HG03342 (cell line): ENCODE measurements around the gene ZBTB7C.

Source experiments
- ATAC-seq: cut with Tn5 transposase; IDR thresholded peaks from one replicate; pipeline ENCODE4 v1.9.1; 2021; ENCODE audit warnings: mild to moderate bottlenecking, moderate library complexity; ENCODE audit not compliant: unreplicated experiment

The ZBTB7C gene

DNA sequence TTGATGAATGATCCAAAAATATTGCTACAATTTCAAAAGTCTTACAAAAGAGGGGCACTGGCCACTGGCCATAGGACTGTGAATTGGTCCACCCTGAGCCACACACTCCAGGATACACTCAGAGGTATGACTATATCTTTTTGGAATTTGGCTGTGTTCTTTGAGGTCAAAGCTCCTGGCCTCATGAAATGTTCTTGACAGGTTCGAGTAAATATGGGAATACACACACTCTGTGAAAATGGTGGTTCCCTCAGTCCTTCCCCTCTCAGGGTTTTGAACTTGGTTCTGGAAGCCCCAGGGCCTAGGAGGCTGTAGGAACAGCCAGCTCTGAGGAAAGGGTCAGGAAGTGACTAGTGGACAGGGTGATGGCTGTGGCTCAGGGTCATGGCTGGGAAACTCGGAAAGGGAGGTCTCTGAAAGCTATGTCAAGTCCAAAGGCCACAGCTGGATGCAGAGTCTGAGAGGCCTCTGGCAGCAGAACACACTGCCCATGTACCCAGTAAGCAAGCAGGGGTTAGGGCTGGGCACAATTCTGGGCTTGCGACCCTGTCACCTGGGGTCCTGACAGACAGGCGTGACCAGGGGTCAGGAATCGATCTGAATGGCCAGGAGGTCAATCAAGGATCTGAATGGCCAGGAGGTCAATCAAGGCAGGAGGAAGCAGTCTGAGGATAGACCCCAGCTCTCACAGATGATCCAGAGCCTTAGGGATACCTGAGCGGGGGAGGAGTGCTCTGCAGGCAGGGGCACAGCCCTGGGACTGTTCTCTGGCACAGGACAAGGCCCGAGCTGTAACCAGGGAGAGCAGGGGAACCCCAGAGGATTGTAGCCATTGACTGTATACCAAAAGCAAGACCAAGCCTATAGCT, 255.3 kb downstream of the ZBTB7C start:
- ATAC-seq = no peak

DNA sequence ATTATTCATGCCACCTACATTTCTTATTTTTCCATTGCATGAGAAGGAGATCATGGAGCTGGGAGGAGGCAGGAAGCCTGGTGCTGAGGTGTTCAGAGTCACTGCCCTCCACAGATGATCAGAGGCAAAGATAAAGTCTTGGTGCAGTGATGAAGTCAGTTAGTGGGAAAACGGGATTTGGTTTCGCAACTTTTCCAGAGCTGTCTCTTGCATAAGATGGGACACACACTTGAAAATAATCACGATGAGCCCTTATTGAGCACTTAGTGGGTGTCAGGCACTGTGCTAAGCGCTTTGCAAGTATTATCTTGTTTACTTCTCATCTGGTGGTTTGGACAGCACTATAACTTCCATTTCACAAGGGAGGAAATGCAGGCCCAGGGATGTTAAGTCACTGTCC, 256.6 kb downstream of the ZBTB7C start:
- no peak for ATAC-seq

DNA sequence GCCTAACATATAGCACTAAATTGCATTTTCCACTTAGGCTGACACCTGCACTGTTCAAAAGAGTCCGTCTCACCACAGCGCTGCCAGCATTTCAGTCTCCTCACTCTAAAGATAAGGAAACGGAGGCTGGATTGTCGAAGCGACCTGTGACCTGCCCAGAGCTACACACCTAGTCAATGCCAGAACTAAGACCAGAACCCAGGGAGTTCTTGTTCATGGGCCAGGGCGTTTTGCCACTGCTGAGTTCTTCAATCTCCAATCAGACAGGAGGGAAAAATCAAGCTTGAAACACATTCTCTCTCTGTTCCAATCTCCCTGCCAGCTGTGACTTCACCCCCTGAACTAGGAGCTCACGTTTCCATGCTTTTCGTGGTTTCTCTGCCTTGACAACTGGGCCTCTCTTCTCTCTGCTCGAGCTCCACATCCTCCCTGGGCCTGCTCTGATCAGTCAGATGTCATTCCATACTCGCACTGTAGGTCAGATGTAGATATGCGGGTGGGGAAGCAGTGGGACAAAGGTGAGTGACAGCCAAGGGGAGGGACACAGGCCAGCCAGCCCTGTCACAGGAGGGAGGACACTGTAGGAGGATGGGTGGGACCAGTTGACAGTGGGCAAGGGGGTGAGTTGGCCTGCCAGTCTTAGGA, 257.6 kb downstream of the ZBTB7C start:
- no peak for ATAC-seq

DNA sequence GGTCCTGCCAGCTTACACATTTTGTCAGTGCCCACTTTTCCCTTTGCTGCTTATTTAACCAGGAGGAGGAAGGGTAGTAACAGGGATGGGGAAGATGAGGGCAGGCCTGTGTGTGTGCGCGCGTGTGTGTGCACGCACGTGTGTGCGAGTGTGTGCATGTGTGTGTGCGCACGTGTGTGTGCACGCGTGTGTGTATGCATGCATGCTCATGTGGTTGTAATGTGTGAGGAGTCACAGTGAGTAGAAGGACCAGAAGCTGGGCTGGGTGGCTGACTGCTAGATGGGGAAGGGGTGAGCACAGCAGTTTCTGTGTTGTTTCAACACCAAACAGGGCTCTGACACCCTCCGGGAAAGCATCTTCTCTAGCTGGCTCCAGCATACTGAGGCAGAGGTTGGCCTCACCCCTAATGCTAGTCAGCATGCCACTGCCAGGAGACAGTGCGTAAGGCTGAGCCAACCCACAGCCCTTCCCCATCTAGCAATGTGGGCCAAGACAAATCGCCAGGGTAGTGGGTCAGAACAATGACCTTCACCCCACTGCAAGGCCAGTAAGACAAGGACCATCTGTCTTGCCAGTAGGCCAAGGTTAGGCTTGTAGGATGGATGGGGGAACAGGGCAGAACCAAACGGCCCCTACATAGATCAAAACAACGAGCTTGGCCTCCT, 260.0 kb downstream of the ZBTB7C start:
- ATAC-seq = no peak

DNA sequence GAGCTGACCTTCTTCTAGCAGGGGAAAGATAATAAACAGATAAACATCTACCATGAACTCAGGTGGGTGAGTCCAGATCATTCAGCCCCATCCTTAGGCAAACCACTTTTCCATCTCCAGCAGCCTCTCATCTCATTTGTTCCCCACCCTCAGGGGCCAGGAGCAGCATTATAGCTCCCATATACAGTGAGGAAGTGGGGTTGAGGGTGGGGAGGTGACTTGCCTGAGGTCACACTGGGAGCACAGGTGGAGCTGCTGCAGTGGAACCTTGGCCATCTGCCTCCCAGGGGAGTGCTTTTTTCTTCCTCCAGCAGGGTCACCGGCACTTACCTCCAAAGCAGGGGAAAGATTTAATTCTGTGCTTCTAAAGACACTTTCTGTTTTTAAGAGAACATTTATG, 266.2 kb downstream of the ZBTB7C start:
- no peak for ATAC-seq

DNA sequence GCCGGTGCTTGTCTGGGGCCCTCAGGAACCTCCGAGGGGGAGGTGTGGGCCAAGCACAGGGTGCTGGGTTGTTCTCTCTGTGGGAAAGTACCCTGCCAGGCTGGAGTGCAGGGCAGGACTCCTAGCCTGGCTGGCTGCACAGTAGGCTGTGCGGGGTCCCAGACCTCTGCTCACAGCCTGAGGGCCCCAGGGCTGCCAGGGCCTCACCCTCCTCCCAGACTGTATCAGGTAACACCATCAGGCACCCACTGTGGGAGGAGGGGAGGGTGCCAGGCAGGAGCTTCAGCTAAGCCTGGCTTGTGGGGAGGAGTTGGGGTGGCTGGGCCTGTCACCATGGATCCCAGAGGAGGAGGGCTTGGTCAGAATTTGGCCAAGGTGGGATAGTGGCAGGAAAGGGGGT, 266.8 kb downstream of the ZBTB7C start:
- no peak for ATAC-seq

DNA sequence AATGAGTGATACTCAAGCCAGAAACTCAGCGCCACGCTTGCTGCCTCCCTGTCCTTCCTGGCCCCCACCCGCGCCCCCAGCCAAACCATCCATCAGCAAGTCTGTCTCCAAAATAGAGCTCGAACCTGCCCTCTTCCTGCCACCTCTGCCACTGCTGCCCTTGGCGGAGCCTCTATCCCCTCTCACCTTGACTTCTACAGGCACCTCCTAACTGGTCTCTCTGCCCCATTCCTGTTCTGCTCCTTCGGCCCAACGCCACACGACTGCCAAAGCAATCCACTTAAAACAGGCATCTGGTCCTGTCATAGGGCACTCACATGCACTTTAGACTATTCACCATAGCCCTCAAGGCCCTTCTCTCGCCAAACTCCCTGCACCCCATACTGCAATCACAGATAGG, 268.5 kb downstream of the ZBTB7C start:
- no peak for ATAC-seq

DNA sequence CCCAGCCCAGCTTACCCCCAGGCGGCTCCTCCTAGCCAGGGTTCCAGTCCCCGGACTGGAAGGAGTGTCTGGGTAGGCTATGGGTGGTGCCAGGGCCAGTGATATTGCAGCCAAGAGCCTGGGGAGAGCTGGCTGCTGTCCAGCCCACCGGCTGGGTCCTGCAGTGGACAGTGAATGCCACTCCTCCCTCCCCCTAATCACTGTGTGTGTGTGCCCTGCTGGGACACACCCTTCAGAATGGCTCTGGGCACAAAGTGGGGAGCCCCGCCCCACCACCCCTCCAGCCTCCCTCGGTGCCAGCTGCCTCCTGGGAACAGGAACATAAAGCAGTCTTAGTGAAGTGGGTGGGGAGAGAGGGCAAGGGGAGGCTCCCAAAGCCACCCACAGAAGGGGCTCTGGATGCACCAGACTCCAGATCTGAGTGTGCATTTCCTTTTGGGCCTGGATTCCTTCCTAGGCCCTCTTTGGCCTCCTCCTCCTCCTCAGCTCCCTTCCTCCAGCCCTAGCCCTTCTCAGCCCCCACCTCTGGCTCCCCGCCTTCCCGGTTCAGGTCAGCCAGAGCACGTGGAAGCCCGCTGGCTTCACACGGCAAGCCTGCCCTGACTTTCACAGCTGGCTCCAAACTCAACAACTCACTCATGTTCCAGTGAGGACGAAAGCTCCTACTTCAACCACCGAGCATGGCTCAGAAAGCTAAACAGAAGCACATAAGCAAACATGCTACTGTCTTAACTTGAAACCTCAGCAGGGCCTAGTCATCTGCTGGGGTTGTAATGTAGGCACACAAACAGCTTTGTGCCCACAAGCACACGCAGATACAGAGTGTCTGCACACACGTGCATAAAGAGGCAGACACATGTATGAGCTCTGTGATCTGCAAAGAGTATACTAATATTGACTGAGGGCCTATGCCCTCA, 269.5 kb downstream of the ZBTB7C start:
- no peak for ATAC-seq

DNA sequence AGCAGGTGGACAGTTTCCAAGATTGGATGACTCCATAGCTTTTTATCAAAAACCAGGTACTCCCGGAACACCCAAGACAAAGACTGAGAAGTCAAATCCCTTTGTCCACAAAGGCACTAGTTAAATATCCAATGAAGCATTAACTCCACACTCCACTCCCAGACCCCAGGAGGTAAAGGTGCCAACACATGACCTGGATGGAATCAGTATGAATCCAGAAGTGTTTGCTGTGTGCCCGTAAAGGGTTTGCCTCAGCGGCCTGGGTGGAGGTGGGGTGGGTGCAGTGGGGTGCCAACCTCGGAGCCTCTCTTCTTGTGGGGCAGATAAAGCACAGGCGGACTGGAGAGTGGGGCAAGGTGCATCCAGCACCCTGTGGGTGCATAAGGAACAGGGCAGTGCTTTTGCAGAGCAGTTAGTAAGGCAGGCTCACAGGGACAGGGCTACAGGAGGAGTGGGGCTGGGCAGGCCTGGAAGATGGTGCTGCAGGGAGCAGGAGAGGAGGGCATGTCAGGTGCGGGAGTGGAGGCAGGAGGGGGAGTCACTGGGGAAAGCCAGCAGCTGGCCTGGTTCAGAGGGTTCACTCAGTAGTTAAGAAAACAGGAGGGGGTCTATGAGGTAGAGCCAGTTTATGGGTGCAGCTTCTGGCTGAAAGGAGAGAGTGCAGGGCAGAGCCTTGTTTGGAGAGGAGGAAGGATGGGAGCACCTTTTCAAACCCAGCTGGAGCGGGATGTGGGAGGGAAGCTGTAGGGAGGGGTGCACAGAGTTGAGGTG, 270.3 kb downstream of the ZBTB7C start:
- ATAC-seq = no peak

DNA sequence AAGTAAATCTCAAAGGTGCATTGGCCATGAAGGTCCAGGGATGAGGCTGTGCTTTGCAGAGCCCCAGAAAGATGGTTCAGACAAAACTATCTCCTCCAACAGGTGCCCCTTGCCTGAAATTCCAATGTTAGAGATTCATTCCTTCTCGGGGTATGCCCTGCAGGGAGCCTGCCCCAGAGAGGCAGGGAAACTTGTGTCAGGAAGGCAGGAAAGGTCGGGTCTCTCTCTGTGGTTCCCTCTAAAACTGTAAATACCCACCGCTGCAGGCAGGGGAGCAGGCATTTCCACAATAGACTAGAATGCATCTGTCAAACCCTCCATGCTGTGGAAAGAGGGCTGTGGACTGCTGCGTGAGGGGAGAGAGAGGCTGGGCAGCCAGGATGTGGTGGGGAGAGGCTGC, 271.0 kb downstream of the ZBTB7C start:
- no peak for ATAC-seq

DNA sequence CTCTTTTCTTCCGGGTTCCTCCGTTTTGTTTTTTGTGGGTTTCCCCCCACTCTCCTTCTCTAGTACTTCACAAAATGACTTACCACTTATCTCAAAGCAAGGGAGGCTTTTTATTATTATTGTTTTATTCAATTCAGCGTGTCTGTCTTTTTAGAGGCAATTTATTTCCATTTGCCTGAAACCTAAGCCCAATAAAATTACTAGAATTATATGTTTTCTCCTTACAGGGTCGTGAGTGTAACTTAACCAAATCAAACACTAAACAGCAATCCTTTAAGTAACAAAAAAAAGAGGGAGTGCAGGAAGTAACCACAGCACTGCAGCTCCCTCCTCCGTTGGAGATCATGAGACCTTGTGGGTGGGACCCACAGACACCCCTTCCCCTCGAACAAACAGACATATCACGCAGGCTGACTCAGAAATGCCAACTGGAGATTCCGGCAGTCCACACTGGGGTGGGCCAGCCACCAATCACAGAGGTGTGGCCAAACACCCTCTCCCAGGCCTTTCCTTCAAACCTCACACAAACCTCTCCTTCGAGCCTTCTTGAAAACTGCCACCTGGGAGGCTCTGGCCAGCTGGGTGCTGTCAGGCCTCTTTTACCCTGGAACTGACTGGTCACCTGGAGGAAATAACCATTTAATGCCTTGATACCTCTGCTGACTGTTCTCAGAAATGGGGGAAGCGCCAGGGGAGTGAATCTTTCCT, 271.7 kb downstream of the ZBTB7C start:
- ATAC-seq = no peak

DNA sequence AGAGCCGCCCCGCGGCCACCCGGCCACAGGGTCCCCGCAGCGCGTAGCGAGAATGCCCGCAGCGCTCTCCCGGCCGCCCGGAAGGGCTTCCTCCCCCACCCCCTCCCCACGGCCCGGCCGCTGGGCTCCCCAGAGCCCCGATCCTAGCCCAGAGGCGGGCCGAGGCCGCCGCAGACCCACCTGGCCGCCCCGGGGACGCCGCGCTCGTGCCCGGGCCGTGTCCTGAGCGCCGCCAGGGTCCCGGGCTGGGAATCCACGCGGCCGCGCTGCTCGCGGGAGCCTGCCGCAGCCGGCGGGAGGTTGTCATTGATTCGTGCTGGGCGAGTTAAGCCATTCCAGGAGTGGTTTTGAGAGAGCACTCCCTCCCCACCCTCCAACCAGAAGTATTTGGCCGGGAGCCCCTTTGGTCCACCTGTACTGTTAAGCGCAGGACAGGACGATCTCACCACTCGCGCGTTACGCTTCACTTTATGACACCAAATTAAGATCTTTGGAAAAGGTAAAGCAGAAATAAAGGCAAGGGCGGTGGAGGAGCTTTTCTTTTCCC, 272.3 kb downstream of the ZBTB7C start:
- no peak for ATAC-seq

DNA sequence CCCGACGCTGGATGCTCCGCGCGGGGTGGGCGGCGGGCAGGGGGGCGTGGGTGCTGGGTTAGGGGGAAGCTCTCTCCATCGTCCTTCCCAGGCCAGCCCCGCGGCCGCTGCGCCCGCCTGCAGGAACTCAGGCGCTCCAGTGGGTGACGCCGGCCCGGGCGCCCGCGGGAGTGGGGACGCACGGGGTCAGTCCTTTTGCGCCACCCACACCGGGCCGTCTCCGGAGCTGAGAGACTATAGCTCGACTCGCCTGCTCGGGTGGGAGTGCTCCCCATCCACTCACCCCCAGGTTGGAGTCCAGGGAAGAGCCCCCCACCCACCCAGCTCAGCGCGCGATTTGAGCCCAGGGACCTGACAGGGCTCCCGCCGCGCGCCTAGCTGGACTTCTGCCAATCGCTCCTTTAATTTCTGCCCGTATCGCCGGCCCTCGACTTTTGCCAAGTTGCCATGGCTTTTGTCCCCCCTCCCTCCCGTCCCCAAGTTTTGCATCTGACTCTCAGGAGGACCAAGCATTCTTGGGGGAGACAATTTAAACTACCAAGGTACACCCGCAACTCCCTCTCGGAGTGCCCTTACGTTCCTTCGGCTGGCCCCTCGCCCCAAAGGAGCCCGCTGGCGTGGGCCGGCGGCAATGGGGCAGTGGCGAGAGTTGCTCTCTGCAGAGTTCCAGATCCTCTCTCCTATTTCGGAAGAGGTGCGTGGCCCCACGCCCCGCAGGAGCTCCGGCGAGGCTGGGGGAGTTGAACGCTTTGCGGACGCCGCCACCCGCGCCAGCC, 272.9 kb downstream of the ZBTB7C start:
- ATAC-seq = no peak

DNA sequence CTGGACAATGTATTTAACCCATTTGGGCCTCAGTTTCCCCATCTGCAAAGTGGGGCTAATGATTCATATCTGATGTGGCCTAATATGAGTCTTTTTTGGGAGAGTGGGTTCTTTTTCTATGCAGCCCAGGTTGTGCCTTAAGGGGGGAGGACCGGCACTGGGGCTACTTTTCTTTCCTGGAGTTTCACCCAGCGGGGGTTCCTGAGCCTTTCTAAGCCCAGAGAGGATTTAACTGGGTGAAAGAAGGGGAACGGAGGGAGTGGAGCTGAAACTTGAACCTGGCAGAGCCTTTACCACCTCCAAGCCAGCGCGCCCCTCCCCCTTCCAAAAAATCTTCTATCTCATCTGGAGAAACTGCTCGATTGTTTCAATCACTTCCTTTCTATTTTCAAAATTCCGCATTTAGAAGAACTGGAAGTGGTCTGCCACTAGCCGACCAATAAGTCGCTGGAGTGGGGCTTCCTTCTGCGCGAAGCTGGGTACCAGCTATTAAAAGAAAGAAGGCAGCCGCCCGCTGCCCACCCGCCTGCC, 273.7 kb downstream of the ZBTB7C start:
- ATAC-seq = no peak

DNA sequence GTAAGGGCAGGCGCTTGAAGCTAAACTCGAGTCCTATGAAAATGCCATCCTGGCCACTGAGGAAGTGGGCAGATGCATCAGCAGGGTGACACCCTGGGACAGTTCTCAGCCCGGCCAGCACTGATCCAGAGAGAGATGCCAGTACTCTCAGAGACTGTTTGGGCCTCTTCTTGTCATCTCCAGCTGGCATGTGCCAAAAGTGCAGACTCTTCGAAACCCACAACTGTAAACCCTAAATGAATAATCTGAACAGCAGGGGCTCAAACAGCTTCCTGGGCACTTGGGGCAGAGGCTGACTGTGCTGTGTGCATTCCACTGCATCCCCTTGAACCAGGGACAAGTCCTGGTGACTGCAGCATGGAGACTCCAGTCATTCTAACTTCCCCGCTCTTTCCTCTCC, 274.6 kb downstream of the ZBTB7C start:
- ATAC-seq = no peak

DNA sequence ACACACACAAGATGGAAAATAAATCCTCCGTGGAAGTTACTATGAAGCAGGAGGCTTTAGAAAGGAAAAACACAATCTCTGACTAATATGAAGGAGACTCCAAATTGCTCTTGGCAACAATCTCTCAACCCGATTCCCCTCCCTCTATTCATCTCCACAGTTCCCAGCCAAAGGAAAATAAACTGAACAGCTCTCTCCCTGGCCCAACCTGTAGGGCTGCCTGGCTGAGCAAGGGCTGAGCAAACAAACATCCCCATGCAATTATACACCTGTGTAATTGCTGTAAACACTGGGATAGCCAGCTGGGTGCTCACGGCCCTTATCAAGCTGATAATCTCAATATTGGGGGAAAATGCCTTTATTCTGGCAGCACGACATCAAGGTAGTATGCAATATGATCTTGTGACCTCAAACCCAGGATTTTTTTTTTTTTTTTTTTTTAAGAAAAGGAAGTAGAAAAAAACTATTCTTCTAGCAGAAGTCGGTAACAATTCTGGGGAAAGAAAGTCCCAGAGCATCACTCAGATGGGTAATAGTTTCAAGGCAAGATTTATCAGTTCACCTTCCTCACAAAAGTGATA, 275.4 kb downstream of the ZBTB7C start:
- no peak for ATAC-seq

DNA sequence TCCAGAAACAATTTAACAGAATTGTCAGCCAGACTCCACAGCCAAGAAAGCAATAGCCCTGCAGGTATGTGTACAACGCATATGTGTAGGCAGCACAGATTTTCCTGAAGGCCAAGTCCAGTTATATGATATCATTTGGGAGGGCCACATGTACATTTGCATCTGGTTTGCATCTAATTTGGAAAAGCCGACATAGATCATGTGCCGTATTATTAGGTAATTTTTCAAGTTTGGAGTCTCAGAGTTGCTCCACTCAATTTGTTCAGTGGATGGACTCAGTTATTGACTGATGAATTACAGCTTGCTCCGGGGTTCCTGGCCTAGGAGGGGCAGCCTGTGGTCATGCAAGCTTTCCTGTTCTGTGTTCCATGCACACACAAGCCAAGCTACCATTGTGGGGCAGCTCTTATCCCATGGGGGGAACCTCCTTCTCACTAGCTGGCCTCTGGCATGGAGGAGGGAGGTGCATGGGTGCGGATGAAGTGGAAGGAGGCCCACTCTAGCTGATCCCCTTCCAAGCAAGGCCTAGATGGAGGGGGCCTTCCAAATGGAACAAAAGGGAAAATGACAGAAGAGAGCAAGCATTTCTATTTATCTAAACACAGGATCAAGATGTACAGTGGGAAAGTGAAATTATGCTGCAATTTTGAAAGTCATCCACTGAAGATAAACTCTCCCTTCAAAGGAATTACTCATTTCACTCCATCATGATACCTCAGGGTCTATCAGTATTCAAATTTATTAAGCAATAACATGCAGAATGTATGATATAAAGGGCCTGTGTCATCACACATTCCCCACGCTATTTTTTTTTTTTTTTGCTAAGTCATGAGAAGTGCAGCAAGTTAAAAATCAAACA, 276.2 kb downstream of the ZBTB7C start:
- no peak for ATAC-seq
